Effector CD4-positive, alpha-beta T cell (primary cell): ENCODE measurements around the gene EQTN.
"Not testable (repeated sequence)": the region's sequence is repeated elsewhere in the genome, so short reads cannot be mapped to it uniquely, and the experiment has no call there.

Experiments
- DNase-seq: peaks from one replicate; pipeline ENCODE4 v3.0.0-alpha.2; 2020

EQTN gene

DNA sequence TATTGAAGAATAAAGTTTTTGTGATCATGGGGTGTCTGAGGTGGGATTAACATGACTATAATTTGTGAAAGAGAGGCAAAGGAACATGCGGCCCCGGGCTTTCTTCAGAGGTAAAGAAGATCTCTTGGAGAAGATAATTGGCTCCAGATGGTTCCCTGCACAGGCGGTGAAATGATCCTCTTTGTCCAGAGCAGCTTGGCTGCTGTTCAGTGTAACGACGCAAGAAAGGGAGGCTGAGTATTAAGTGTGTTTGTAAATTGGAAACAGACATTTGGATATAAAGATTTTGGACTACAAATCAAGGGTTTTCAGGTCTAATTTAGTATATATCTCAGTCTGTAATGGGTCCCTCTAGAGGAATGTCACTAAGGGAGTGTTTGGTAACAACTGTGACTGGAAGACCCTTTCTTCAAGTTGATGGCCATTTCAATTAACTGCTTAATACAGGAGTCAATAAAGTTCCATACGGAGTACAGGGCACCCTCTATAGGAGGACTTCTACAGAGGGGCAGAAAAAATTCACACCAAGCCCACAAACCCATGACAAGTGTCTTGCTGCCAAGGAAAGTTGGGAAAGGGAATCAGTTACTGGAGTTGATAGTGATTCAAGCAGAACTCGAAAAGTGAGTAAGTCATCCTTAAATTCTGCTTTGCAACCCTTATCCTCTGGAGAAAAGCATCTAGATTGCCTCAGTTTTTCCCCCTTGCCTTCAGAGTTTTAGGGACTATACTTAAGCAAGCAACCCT, 4.1 kb downstream of the EQTN start:
- no peak for DNase-seq

DNA sequence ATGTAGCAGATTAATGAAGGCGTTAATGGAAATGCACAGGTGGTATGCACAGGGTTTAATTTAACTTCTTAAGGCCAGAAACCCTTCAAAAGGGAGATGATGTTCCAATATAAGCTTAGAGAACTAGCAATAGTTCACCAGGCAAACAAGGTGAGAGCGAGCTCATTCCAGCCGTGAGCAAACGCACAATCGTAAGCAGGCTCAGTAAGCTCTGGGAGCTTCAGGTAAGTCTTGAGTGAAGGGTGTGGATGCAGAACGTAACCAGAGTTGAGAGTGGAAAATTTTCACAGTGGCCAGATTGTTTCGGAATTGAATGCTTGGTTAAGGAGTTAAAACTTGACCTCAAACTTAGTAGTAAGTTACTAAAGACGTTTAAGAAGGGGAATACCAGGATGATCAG, 5.7 kb downstream of the EQTN start:
- DNase-seq: no peak

DNA sequence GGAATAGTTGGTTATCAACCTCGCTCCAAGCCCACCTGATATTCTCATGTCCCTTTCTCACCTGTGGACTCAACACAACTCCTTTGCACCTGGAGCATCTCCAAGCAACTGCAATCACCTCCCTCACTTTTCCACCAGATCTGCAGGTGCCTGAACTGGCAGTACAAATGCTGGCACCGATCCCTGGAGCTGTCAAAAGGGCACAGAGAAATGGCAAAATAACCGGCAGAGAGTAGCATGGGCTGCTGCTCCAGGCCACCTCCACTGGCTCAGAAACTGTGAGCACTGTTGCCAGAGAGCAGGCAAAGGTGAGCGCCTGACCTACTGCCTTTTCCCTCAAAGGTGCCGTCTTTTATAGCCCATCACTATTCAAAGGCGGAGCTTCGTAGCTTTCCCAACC, 14.7 kb downstream of the EQTN start:
- no peak for DNase-seq

DNA sequence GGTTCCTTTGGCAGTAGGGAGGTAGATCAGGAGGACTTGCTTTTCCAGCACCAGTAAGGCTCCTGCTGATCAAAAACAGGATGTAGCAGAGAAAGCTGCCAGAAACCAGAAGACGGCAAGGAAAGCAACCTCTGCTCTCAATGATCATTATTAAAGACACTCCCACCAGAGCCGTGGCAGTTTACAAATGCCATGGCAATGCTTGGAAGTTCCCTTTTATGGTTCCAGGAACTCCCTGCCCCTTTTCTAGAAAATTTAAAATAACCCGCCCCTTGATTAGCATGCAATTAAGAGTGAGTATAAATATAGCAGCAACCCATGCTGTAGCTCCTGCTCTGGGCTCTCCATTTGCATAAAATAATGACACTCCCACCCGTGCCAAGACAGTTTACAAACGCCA, 16.1 kb downstream of the EQTN start:
- DNase-seq: no peak

DNA sequence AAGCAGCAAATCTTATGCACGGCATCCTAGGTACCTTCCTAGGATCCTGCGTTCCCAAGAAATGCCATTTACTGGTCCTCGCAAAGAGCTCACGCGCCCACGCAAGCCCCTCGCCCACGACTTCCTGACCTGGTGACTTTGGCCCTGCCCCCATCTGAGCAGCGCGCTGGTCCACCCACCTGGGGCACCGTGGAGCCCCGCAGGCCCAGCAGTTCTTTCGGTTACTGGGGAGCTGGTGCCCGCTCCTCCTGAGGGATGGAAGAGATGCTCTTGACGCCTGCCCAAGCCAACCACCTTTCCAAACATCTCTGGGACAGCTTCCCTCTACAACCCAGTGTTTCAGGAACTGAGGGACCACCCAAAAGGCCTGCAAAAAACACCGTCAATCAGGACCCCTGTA, 16.7 kb downstream of the EQTN start:
- no peak for DNase-seq

DNA sequence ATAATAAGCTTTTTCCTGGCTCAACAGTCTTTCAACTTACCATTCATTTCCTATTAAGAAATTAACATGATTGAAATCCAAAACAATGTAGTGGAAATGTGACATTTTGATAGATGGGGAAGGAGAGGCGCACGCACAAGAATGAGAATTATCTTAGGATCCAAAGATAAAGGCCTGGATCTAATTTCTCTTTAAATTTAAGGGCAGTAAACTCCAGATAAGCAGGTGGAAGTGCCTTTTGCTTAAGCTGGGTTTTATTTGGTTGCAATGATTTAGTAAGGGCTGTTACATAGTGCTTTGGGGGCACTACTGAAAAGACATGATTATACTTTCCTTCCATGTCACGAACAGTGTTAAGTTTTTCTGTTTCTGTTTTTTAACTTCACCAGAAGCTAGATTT, 17.3 kb downstream of the EQTN start:
- DNase-seq: no peak

DNA sequence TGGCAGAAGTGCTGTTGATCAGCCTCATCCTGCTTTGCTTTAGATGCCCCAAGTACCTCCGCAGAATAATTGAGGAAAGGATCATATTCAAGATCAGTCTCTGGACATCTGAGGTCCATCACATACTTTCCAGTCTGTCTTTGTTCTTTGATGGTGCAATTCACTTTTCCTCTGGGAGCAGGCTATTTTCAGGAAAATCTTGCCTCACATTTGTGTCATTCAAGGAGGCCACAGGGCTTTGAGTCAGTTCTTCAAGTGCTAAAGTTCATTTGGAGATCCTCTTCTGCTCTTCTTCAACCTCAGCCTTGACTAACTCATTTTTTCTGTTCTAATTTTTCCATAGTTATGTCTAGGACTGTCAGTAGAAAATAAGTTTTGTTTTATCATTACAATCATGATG, 18.6 kb downstream of the EQTN start:
- DNase-seq: no peak

DNA sequence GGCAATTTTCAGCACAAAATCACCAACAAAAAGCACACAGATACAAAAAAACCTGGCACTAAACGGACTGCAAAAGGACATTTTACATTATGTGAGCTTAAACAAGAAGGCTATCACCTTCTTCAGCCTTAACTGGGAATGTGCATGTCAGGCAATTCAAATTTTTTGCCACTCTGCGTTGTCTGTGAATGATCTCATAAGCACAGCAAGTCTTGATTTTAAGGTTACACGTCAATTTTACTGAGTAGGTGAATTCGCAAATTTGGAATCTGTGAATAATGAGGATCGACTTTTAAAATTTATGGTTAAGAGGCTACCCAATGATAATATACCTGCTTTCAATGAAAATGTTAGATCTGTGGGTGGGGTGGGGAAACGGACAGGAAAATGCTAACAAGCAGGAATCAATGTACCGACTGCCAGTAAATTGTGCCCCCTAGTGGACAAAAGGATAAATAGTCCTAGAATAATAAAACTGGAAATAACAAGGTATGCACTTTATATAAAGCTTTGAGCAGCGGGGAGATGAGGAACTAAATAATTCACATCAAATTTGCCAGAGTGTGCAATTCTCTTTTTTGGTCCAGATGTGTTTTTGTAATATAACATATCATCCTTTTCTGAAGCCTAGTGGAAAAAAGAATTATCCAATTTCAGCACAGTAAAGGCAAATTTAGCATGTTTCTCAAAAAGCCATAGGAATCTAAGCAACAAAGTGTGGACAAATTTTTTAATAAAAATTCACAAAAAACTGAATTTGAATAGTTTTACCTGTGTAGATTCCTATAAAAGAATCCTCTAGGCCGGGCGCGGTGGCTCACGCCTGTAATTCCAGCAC, 20.5 kb downstream of the EQTN start:
- no peak for DNase-seq

DNA sequence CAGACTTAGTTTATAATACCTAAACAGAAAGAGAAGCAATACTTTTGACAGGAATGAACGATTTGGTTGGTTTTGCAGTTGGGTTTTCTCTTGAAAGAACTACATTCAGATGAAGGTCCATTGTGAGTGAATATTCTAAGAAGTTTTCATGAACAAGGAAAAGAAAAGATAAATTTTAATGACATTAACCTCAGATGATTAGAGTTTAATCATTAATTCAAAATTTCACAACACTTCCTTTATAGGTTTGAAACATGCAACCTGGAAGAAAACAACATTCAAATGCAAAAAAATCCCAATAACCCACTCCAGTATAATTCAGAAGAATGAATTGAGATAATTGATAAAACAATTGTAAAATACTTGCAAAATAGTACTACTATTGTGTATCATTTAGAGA, 23.8 kb downstream of the EQTN start:
- no peak for DNase-seq

DNA sequence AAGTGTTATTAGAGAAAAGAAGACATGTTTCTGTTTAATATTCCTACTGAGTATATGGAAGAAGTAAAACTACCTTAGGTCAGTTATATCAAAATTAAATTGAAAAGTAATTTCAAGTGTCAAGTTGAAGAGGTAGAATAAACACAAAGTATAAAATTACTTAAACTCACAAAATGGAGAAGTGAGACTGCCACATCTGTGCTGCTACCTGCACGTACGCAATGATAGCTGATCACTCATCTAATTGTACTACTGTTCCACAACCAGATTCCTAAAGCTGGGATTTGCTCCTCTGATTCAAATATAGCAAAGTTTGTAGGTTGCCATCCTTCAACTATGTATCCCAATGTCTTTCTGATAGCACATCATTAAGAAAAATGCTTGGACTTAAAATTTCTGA, 24.8 kb downstream of the EQTN start:
- no peak for DNase-seq

DNA sequence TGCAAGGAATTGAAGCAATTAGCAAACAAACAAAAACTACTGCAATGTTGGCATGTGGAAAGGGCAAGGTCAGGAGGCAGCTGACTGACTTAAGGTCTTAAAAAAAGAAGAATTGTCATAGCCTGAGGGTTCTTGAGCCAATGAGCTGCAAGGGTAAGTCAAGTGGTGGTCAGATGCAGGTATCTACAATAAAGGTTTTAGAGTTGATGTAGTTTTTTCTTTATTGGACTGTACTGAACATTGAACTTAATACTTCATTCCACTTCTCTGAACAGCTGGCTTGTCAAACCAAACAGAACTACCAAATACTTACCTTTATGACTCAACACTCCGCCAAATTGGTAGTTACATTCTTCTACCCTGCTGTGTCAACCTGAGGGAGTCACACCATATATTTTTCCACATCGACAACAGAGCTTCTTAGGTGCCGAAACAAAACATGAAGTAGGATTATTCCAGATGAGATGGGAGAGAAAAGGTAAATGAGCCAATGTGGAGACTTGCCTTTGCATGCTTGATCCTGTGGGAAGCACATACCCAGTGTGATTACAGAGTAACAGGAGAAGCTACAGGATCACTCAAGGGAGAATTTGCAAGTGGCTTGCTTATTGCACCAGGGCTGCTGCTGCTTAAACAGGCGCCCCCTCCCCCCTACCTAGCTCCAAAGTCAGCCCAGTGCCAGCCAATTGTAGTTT, 35.3 kb downstream of the EQTN start:
- DNase-seq: no peak

DNA sequence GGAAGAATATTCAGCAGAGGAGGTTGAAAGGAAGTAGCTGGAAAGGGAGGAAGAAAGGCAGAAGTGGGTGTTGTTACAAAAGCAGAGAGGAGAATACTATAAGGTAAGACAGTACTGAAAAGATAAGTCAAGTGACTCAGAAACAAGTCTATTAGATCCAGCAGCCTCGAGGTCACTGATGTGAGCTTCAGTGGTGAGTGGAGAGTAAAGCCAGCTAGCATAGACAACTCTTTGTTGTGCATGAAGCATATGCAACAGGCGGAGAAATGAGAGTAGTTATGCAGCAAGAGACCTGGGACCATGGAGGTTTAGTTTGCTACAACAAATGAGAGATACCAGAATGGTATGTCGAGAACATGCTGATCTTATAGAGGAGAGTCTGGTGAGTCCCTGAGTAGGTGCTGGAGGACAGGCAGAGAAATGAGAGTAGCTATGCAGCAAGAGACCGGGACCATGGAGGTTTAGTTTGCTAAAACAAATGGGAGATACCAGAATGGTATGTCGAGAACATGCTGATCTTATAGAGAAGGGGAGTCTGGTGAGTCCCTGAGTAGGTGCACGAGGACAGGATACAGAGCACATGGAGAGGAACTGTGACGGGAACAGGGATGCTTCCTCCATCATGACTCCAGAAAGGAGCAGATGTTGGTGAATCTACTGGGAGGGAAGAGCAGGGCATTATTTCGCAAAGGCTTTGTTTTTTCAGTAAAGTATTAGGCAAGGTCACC, 36.0 kb downstream of the EQTN start:
- no peak for DNase-seq

DNA sequence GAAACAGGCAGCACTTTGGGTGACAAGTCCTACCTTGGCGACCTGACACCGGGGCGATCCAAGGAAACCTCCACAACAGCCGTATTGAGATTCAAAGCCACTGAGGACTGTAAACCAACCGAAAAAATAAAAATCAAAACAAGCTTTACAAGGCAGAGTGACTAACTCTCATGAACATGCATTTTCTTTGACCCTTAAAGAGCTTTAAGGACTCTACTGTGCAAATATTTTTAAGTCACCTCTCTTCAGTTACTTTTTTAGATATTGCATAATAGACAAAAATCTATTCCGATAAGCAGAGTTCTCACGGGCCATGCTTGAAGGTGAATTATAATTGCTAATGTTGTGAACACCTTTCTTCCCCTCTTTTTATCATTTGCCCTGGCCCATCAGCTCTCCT, 38.3 kb downstream of the EQTN start:
- DNase-seq: no peak

DNA sequence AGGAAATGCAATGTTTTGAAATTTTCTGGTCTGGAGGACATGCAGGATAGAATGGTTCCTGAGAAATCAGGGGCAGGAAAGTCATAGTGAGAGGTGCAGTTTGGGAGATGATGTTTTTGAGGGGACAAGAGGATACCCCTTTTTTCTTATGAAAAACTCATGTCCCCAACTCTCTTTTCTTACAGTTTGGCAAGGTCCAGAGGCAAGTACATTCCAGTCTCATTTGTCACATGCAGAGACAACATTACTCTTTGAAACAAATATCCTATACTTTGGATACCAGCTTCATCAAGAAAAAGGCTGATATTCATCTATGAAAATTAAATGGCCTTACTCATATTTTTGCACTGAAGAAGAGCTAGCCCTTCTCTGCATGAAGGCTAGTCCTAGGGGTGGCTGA, 48.2 kb downstream of the EQTN start:
- no peak for DNase-seq

DNA sequence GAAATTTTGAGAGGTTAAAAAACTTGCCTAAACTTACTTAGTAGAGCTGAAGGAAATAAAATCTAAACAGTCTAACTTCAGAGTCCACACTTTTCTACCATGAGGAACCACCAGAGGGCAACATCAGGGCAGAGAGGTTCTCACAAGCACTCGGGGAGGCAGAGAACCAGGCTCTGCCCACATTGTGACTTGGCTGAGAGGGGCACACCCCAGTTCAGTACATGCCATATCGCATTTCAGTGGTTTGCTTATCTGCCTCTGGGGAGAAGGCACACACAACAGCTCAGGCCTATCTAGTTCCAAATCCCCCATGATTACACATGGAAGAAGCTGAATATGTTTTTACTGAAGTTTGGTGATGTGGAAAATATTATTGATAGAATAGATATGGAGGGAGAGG, 49.2 kb downstream of the EQTN start:
- DNase-seq: no peak

DNA sequence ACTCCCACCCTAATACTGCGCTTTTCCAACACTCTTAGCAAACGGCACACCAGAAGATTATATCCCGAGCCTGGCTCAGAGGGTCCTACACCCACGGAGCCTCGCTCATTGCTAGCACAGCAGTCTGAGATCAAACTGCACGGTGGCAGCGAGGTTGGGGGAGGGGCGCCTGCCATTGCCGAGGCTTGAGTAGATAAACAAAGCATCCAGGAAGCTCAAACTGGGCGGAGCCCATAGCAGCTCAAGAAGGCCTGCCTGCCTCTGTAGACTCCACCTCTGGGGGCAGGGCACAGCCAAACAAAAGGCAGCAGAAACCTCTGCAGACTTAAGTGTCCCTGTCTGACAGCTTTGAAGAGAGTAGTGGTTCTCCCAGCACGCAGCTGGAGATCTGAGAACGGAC, 57.3 kb downstream of the EQTN start:
- not testable (repeated sequence) for DNase-seq
